K562 (cell line): ENCODE results near the gene TP53I13. TPM values are rescaled to one million over a fixed set of nuclear protein-coding genes. Genes with fewer than 3 reads are reported as not detected.

ENCODE experiments used
- CCAR2 ChIP-seq: fragments of 200-400 bp; formaldehyde crosslinking; IDR thresholded peaks from 2 replicates; pipeline ENCODE4 v1.6.1; 2017; ENCODE audit warnings: mild to moderate bottlenecking, low read depth, low read length
- CGGBP1 ChIP-seq: fragments of 250-450 bp; sonication (Bioruptor Pico); IDR thresholded peaks from 2 replicates; pipeline ENCODE4 v1.9.0; 2021; ENCODE audit warnings: mild to moderate bottlenecking
- EP400 ChIP-seq: fragments of 450-650 bp; IDR thresholded peaks from 2 replicates; pipeline ENCODE4 v1.6.1; 2017; ENCODE audit warnings: antibody characterized with exemption, mild to moderate bottlenecking, moderate library complexity
- FOSL1 ChIP-seq: fragments of 200-800 bp; sonication (Bioruptor generic); conservative IDR thresholded peaks from 2 replicates; pipeline ENCODE4 v1.6.1; 2016; ENCODE audit warnings: missing genetic modification characterization, missing compliant biosample characterization
- FOXA3 ChIP-seq, 2 experiments: fragments of 450-650 bp in 1 of 2; sonication (generic) in 1 of 2; formaldehyde crosslinking; IDR thresholded peaks in 1 of 2; conservative IDR thresholded peaks in 1 of 2; 2 replicates each; pipeline versions ENCODE4 v1.4.0 to v1.8.0; 2020 to 2022; ENCODE audit warnings: mild to moderate bottlenecking in 2 of 2, missing genetic modification reagents in 1 of 2
- FOXP4 ChIP-seq: sonication (generic); formaldehyde crosslinking; IDR thresholded peaks from 2 replicates; pipeline ENCODE4 v1.8.0; 2022; ENCODE audit warnings: mild to moderate bottlenecking, missing genetic modification reagents, borderline replicate concordance
- MTF1 ChIP-seq: fragments of 250-450 bp; sonication (Bioruptor Pico); IDR thresholded peaks from 2 replicates; pipeline ENCODE4 v1.9.0; 2021; ENCODE audit warnings: moderate library complexity, mild to moderate bottlenecking, inconsistent platforms, borderline replicate concordance
- NBN ChIP-seq: fragments of 450-650 bp; IDR thresholded peaks from 2 replicates; pipeline ENCODE4 v1.6.1; 2016; ENCODE audit warnings: low read depth, mild to moderate bottlenecking
- NFATC3 ChIP-seq: fragments of 450-650 bp; IDR thresholded peaks from 2 replicates; pipeline ENCODE4 v1.6.1; 2017; ENCODE audit warnings: mild to moderate bottlenecking
- RFX5 ChIP-seq: IDR thresholded peaks from 2 replicates; pipeline ENCODE4 v1.6.1; 2011; ENCODE audit warnings: low read depth, mild to moderate bottlenecking, improper control_type of control experiment, low read length
- RNF219 ChIP-seq: fragments of 250-450 bp; sonication (Bioruptor Pico); IDR thresholded peaks from 2 replicates; pipeline ENCODE4 v1.5.0; 2022; ENCODE audit warnings: mild to moderate bottlenecking
- SOX6 ChIP-seq: fragments of 450-650 bp; IDR thresholded peaks from 2 replicates; pipeline ENCODE4 v1.6.1; 2014; ENCODE audit warnings: mild to moderate bottlenecking
- ZNF318 ChIP-seq, 2 experiments: fragments of 450-650 bp; IDR thresholded peaks; 2 replicates each; pipeline ENCODE4 v1.6.1; 2016; ENCODE audit warnings: mild to moderate bottlenecking in 2 of 2, borderline replicate concordance in 1 of 2, low read depth in 1 of 2, moderate library complexity in 1 of 2
- polyA plus RNA-seq, 8 experiments: library from polyadenylated mRNA; depleted of rRNA in 4 of 8; stranded (reverse) in 5 of 8; unstranded in 3 of 8; fragments of >200 nt; fragmentation: Nextera tagmentation in 2 of 8; fragmentation: Illumina TruSeq in 1 of 8; extraction: Ambion mirVana in 2 of 8; extraction: Trizol in 1 of 8; gene quantifications; 2 replicates each; pipeline versions ENCODE4 v1.2.1 to v1.2.3, GENCODE V29; 2011 to 2014; ENCODE audit warnings: inconsistent platforms in 1 of 8, missing spikeins in 1 of 8
- total RNA-seq, 7 experiments: library from RNA; depleted of rRNA in 6 of 7; stranded (reverse); fragments of >200 nt in 6 of 7; fragmentation: Illumina TruSeq in 2 of 7; extraction: Trizol in 2 of 7; gene quantifications; 2 replicates each; pipeline versions ENCODE4 v1.2.1 to v1.2.3, GENCODE V29; 2011 to 2021; ENCODE audit warnings: low replicate concordance in 1 of 7

The TP53I13 gene
- total and polyA plus RNA-seq, 9 of the 15 experiments (the other 6 are each of a cell fraction or from before 2014, with no cell fraction given) = 0.08 to 28.3 (median 9.1) TPM

GRCh38 chr17:29617481-29618271 is 49.2 kb downstream of the TP53I13 start (continued):
- TF ChIP-seq CGGBP1 (CRISPR knock-in tag) = no peak
- peak in 1 of 2 experiments; percentile 11; a peak in 1 of 4 replicates for TF ChIP-seq FOXA3 (CRISPR knock-in tag; conservative IDR thresholded peaks at IDR 0.05 in 1 of 2, IDR thresholded peaks at IDR 0.05 in 1 of 2)
- TF ChIP-seq RNF219 (CRISPR knock-in tag) = no peak
- 0 out of 2 replicates have a peak, but pooled peaks have one; percentile 48 for TF ChIP-seq NBN
- no peak for TF ChIP-seq FOXP4
- no peak for TF ChIP-seq FOSL1
- TF ChIP-seq ZNF318 (IDR thresholded peaks at IDR 0.05; ENCODE audit: borderline replicate concordance in 1 of 2, low read depth in 1 of 2) = no peak
- peak; percentile 17; the same call in 1 of the 2 replicates for TF ChIP-seq SOX6
- peak; percentile 66; the same call in 1 of the 2 replicates for TF ChIP-seq EP400
- TF ChIP-seq CCAR2 = no peak
- no peak for TF ChIP-seq RFX5
- no peak for TF ChIP-seq MTF1 (CRISPR knock-in tag)
- no peak for TF ChIP-seq NFATC3
